CD4-positive, alpha-beta T cell treated with Interleukin-15 for 1 hour (primary cell): Measurements from ENCODE around the gene ROBO4.

Experiments
- DNase-seq: peaks from one replicate; pipeline ENCODE4 v3.0.0-alpha.2; 2020

The ROBO4 gene

DNA sequence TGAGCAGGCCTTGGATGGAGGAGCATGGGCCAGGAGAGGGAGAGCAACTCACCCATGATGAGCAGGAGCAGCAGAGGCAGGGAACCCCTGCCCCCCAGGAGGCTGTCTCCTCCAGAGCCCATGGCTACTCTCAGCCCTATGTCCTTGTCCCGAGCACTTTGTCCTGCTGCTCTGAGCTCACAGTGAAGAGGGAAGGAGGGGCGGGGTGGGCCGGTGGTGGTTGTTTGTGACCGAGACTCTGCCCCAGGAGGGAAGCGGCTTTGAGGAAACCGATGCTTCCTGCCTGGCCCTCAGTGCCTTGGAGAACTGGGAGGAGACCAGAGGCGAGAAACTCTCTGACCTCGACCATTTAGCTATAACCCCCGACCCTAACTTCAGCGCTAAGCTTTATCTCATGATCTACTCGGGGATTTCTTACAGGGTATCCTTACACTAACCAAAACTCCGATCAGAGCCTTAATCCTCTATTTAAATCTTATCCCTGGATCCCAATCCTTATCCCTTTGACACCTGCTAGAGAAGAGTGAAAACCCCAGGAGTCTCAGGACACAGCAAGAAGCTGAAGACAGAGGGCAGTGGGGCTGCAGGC lies at the start of gene ROBO4:
ROBO4 (minus strand) TSS at position 192 of the 589 bp plus-strand sequence; CDS start at position 122, 70 bp downstream.
- DNase-seq, result no peak

DNA sequence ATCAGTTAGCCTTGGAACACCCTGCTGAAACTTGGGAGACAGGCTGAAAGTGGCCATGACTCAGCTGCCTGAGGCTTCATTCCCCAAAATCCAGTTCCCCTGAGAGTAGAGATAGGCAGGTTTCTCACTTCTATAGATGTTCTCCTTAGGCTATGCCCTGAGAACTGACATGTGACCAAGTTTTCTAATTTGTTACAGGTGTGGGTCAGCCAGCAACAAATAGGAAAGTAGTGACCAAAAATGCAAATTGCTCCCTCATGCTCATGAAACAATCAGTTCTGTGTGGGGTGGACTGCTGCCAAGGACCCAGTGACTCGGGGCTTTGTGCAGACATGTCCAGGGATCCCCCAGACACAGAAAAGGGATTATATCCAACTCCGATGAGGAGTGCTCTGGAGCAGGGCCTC lies 49.1 kb upstream of the ROBO4 start:
- DNase-seq, result no peak

DNA sequence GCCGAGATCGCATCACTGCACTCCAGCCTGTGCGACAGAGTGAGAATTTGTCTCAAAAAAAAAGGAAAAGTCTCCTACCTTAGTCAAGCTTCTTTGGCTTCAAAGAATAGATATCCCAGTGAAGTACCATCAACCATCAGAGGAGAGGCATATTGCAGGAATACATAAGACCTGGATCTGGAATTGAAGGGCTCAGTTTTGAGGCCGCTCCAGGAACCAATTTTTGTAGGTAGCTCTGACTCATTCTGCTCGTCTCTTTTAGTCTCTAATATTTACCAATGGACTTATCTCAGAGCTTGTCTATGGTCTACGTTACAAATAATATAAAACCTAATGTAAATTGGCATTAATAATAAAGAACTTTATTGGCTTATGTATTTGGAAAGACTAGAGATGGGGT lies 48.2 kb upstream of the ROBO4 start:
- no peak for DNase-seq

DNA sequence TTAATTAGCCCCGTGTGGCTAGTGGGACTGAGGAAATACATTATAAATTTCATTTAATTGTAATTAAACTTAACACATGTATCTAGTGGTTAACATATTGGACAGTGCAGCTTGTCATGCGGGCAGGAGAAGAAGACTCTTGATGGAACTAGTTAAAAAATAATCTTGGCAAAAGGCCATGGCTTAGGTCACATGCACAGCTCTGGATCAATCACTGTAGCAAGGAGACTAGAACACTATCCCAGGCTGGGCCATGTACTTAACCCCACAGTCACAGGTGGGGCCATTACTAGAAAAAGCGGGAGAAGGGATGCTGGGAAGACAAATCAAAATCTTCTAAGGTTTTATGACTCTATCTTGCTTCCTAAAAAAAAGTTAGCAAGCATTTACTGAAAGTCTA lies 46.9 kb upstream of the ROBO4 start:
- no peak for DNase-seq

DNA sequence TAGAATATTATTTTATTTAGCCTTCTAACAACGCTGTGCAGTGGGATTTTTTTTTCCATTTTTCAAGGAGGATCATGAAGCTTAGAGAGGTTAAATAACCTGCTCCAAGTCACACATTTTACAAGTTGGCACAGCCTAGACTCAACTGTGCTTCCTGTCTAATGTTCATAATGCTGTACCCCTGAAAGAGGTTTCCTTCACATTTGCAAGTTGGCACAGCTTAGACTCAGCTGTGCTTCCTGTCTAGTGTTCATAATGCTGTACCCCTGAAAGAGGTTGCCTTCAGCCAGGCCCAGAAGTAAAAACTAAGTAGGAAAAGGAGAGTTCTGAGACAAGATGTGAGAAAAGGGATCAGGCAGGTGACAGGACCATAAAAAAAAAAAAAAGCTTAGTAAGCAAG lies 46.1 kb upstream of the ROBO4 start:
- no peak for DNase-seq

DNA sequence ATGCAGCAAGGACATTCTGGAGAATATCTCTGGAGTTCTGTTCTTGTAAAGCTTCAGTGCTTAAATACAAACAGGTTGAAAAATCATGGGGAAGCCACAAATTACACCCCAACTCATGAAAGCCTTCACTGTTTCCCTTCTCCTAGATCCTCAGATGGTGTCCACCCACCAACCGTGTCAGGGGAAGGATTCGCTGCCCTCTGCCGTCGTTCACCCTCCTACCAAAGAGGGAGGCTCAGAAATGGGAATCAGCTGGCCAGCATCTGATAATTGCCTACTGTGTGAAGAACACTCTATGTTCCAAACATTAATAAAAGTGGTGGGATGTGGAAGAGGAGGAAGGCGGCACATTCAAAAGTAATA lies 45.6 kb upstream of the ROBO4 start:
- DNase-seq, result no peak

DNA sequence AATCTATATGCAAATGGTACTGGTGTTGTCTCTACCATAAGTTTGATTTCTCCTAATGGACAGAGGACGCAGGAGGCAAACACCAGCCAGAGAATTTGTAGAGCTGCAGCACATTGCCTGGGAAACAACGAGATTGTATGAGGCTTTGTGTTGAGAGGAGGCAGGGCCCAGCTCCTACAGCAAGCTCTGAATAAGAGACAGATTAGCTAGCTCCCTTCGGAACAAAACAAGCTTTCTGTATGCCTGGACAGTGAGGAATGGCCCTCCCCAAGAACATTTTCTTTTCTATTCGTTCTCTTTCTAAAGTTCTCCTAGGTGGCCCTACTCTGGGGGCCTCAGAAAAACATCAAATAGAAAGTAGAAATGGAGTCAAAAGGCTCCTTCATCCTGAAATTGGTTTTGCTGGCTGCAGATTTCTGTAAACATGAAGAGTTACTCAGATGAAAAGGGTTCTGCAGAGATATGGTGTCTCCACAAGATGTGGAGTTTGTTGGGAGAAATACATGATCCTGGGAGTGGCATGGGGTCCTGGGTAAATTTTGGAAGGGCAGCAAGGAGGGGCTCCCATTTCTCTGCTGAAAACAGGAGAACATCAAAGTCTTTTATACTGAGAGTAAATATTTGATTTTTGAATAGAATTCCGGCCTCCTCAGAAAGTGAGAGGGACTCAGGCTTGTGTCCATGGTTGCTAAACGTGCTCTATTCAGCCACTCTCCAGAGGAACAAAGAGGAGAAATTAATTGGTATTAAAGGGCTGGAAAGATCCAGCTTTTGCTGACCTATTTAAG lies 45.0 kb upstream of the ROBO4 start:
- no peak for DNase-seq

DNA sequence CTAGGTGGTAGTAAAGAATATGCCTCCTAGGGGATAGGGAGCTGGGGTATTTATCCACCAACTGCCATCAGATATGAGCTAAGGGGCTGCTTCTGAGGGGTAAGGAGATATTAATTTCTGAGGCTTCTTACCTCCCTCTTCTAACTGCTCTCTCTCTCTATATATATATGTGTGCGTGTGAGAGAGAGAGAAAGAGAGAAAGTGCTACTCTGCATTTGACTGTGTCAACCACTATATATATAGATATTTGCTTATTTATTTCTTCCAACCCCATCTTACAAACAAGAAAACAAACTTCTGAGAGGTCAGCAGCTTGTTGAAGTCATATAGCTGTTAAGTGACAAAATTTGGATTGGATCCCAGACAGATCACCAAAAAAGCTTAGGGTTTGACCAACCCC lies 44.0 kb upstream of the ROBO4 start:
- no peak for DNase-seq

DNA sequence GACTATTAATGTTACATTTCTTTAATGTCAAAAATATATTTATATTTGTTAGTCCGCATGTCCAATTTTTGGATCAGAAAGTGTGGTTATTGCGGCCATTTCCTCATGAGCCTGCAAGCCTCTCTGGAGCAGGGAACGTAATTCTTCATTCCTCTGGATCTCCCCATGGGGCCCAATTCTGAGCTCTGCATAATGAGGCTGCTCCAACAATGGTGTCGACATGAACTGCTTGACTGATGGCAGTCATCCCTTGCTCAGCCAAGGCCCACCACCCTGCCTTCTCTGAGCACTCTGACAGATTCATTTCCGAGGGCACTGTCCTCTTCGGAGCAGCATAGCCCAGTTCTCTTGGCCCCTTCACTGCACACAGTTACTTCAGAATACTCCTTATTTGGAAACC lies 41.3 kb upstream of the ROBO4 start:
- no peak for DNase-seq

DNA sequence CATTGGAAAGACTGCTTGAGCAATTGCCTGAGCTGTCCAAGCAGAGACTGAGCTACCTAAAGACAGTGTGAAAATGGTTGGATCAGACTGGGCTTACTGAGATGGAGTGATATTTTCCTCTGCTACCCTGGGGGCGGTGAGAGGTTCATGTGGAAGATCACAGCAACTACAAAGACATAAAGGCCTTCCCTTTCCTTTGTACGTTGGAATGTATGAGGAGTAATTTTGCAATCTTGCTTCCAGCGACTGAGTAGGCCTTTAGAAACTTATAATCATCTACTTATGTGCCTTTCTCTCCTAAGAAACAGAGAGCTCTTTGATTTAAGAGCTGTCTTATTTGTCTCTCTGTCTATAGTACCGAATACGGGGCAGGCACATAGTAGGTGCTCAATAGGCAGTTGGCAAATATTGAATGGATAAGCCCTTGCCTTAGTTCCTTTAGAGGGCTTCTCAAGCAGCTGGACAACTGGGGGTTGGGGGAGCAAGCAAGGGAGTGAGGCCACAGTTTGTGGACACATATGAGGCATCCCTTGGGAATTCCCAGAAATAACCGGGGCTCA lies 40.6 kb upstream of the ROBO4 start:
- DNase-seq, result no peak

DNA sequence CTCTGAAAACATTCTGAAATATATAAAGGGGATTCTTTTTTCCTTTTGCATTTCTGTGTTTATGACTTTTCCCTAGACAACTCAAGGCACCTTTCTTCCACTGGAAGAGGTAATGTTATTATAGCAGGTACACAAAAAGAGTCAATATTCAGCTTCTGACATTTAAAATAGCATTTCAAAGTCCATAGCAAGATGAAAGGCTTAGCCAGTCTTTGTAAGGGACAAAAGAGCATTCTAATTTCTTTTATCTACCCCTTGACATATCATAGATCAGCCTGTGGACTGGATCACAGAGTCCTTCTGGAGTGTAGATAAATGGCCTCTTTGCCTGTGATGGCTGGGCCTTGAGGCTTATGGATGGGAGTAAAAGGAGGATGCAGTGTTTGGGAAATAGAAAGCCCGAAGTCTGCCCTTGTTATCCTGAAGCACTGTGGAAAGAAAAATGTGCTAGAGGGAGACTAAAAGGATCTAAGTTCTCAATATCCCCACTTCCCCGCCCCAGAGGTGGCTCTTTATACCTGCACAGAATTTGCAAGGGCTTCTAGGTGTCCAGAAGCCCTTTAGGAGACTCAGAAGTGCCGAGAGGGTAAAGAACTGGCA lies 39.8 kb upstream of the ROBO4 start:
- DNase-seq, result no peak

DNA sequence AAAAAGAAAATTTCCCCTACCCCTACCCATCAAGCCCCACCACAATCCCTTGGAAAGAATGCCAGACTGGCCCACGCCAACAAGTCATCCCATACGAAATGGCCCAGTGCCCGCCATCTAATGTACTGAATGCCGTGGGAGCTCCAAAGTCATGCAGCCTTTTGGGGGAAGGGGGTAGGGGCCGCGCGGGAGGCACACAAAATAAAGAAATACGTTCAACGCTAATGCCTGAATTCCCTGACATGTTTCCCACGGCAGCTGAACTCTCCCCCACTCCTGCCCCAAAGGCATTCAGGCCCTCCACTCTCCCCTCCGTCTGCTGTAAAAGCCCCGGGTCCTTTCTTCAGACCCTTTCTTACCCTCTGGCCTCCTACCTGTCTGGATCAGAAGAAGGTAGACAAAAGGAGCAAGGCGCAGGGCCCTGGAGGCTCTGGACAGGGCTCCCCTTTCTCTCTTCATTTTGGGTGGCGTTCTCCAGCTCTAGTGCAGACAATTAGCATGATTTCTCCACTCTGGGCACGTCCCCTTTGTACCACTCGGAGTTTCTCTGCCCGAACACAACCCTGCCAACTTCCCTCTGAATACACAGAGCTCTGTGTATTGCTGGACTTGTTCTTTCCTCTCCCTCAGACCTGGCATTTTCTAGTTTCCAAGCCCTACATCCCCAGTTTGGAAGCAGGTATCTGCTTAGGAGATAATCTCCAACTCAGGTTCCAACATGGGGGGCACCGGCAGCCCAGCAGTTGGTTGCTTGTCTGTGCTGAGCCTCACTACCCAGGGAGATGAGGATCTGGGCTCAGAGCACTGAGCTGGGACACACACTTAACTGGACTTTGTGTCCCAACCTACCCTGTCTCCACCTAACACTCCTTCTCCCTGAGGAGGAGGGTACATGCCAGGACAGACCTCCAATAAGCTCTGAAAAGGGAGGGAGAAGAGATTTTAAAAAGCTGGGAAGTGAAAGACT lies 38.2 kb upstream of the ROBO4 start, which contains the start of gene HEPACAM:
HEPACAM (minus strand) TSS at position 500 of the 967 bp plus-strand sequence; CDS start at position 459, 41 bp downstream.
- DNase-seq, result no peak

DNA sequence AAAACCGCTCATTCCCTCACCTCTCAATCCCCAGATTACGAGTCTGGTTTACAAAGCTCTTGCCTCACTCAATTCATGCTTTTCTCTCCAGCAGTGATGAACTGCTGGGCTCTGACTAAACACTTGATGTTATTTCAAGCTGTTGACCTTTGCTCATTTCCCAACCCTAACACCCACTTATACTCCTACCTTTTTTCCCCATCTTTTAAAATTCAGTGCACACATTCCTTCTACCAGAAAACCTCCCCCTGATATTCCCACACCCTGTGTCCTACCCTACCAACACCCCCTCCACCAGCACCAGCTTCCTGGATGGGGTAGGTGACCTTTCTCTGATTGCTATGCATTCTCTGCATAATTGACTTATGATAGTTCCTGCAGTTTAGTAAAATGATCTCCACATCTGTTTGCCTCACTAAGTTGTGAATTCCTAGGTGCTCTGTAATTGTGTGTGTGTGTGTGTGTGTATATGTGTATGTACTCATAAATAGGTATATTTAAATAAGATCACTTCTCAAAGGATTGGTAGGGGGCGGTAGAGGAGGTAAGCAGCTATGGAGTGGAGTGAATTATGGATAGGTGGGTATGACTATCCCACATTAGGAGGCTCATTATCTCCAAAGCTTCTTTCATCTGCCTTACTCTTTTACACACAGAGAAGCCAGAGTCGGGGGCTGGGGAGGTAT lies 37.3 kb upstream of the ROBO4 start:
- no peak for DNase-seq

DNA sequence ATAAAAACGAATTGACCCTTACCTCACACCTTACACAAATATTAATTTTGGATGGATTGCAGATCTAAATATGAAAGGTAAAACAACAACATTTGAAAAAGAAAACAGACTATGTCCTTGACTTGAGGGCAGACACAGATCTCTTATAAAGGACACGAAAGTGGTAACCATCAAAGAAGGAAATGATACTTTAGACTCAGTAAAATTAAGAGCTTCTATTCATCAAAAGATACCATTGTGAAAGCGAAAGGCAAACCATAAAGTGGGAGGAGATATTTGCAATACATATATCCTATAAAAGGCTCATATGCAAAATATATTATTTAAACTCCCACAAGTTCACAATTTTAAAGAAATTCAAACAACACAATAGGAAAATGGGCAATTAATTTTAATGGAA lies 33.1 kb upstream of the ROBO4 start:
- DNase-seq, result no peak

DNA sequence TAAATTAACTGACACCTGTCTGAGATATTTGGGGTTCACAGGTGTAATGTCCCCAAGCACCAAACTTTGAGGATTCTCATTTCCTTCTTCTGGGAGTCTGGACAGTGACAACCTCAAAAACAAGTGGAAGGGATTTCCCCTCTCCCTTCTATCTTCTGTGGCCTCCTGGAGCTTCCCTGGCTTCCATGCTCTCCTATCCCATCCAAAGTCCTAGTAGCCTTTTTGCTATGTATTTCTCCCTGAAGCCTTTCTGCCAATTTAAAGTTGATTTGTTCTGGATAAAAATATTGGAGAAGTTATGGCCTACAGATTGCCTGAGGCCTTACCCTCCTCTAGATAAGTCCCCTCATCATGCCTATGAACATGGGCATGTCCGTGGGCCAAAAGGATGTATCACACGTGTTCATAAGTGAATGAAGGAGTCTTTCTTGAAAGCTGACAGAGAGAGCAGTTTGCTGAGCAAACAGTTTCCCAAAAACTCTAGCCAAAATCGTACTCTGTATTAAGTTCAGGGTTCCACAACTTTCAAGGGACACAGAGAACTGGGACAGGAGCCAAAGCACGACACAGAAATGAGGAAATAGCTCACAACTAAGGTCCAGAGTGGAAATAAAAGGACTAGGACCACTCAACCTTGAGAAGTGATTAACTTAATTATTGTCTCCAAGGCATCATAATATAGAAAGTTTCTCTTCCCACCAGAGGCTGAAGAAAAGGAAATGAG lies 31.4 kb upstream of the ROBO4 start:
- no peak for DNase-seq

DNA sequence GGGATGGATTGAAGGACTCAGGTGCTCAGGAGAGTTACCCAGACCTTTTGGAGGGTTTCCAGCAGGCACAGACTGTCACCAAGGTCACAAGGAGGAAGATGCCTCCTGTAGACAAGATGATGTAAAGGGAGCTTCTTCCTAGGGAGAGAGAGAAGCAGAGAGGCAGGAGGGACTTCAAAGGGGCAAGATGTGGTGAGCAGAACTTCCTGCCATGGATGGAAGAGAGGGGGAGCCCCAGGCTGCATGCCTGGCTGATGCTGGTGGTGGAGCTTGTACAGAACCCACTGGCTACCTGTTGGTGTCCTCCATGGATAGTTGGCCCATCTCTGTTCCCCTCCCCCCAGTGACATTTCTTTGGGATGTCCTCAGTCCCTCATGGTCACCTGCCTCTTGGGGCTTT lies 25.6 kb upstream of the ROBO4 start:
- DNase-seq, result no peak

DNA sequence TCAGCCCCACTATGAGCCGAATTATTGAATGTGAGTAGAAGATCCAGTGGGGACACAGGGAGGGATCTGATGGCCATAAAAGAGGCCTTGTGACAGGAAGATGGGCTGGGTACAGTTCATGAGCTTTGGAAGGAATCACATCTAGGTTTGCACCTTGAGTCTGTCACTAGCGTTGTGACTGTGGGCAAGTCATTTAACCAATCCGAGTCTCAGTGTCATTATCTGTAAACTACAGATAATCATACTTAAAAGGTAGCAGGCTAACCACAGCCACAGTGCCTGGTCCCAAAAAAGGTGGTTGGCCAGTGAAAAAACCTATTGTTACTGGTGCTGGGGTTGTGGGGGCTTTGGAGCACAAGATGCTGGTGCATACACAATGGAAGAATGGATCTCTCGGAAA lies 25.2 kb upstream of the ROBO4 start:
- DNase-seq, result no peak

DNA sequence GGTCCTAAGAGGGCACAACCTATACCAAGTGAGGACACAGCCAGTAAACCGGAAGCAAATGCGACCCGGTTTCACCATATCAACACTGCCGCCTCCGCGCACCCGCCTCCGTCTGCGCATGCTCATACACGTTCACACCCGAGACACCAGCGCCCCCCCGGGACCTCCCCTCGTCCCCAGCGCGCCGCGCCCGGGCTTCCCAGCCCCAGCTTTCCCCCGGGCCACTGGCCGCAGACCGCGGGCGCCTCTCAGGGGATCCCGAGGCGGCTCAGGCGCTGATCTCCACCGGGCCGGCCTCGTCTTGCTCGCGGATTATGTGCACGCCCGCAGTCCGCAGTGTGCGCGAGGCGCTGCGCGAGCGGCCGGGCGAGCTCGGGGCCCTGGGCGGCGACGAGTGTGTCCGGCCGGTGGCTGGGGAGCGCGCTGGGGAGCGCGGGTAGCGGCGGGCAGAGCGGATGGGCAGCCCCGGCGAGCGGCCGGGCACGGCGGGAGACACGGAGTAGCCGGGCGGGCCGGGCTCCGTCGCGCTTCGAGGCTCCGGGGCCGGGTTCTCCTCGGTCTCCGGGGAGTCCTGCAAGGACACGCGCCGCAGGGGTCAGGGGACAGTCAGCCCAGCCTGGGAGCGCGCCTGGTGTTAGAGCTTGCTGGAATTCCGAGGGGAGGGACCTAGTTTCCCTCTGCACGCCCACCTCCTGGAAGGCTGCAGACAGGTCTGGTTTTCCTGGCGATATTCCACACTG lies 23.4 kb upstream of the ROBO4 start:
- peak; percentile 85 for DNase-seq

DNA sequence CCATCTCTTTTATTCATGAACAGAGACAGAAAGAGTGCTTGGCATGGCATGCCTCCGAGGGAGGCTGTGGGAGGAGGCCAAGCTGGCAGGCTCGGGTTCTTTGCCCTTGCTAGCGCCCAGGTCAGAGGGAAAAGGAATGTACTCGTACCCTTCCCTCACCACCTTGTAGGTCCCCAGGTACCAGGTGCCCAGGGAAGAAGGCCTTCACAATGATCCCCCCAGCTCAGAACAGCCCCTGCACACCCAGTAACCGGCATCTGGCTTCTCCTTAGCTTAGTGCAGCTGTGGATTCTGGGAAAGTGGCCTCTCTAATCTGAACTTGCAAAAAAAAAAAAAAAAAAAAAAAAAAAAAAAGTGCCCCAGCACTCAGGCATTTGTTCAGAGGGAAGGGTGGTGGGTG lies 22.7 kb upstream of the ROBO4 start:
- DNase-seq, result no peak

DNA sequence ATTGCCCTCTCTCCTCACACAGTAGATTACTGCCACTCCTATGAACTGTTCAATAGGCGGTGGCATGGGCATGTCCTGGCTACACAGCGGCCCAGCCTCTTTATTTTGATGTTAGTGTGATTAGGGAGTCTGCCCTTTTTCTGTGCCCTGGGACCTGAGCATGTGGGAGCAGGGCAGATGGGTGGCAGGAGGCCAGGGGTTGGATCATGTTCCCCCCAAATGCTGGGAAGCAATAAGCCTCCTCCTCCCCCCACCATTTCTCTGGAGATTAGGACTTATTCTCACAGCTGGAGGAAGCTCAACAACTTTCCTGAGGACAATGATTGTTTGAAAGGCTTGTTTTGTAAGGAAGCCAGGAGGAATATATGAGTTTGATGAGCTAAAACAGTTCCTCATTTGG lies 22.2 kb upstream of the ROBO4 start:
- no peak for DNase-seq

DNA sequence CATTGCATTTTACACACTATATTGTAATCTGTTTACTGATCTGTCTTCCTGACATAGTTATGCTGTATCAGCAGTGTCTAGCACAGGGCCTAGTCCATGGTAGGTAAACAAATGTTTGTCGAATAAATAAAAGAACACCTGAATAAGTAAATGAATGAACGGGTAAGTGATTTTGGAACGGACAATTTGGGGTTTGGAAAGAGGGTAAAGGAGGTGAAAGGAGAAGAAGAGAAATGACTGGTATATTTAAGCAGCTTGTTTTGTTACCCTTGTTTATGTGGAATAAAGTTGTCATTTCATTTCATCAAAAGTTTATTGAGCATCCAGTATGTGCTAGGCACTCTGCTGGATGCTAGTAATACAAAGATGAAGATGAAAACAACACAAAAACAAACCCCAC lies 21.3 kb upstream of the ROBO4 start, which contains the start of gene HEPN1:
HEPN1 (plus strand) TSS at position 301 of the 400 bp plus-strand sequence.
- DNase-seq, result no peak
